Sigmoid colon (tissue), 7 donors: Measurements from ENCODE around the gene TJAP1. TPM values are rescaled to one million over a fixed set of nuclear protein-coding genes. Genes with fewer than 3 reads are reported as not detected.

Experiments
- DNase-seq: peaks from one replicate; pipeline ENCODE4 v3.0.0-alpha.2; 2019
- H3K27ac ChIP-seq, 4 donors: fragments of 200-600 bp; sonication (generic); one replicate each; pipeline ENCODE4 v1.5.1; 2016 to 2019; ENCODE audit warnings: mild to moderate bottlenecking in 1 of 4
- H3K27me3 ChIP-seq, 3 donors: fragments of 200-600 bp; sonication (generic); one replicate each; pipeline ENCODE4 v1.5.1; 2019; ENCODE audit warnings: mild to moderate bottlenecking in 1 of 3
- H3K36me3 ChIP-seq, 4 donors: fragments of 200-600 bp; sonication (generic); one replicate each; pipeline ENCODE4 v1.5.1; 2016 to 2019
- H3K4me1 ChIP-seq, 4 donors: fragments of 200-600 bp; sonication (generic); one replicate each; pipeline ENCODE4 v1.5.1; 2017 to 2019
- H3K4me3 ChIP-seq, 4 donors: fragments of 200-600 bp; sonication (generic); one replicate each; pipeline ENCODE4 v1.5.1; 2017 to 2019; ENCODE audit warnings: mild to moderate bottlenecking in 2 of 4, moderate library complexity in 1 of 4
- H3K9me3 ChIP-seq, 4 donors: fragments of 200-600 bp in 3 of 4; sonication (generic) in 3 of 4; one replicate each; pipeline versions ENCODE4 v1.5.1 to v1.6.1; 2013 to 2019
- EP300 ChIP-seq, 4 donors: sonication (generic); formaldehyde crosslinking; IDR thresholded peaks; one replicate each; pipeline ENCODE4 v1.6.1; 2017; ENCODE audit warnings: antibody characterized with exemption in 4 of 4
- POLR2A ChIP-seq, 2 donors: fragments of 450-650 bp; IDR thresholded peaks; one replicate each; pipeline ENCODE4 v1.6.1; 2016; ENCODE audit warnings: antibody characterized with exemption in 2 of 2, mild to moderate bottlenecking in 2 of 2, moderate library complexity in 2 of 2
- POLR2AphosphoS5 ChIP-seq, 4 donors: sonication (generic); formaldehyde crosslinking; IDR thresholded peaks; one replicate each; pipeline ENCODE4 v1.6.1; 2017; ENCODE audit warnings: antibody characterized with exemption in 4 of 4
- WGBS, 2 donors: extraction: QIAGEN DNeasy Blood & Tissue Kit; methylation state at CpG; one replicate each; pipeline ENCODE4 v1.1.7; 2013; 5-methylcytosine and 5-hydroxymethylcytosine counted together
- intact Hi-C: fragments of 100-400 bp; cut with DNase I; formaldehyde crosslinking; loops from one replicate; pipeline ENCODE4 v1.15.1; 2023
- polyA plus RNA-seq, 3 donors: library from polyadenylated mRNA; stranded (reverse); fragments of 200-250 nt; gene quantifications; one replicate each; pipeline ENCODE4 v1.2.3, GENCODE V29; 2013
- total RNA-seq, 4 donors: library from RNA; depleted of rRNA; stranded (reverse); fragments of >200 nt; gene quantifications; one replicate each; pipeline ENCODE4 v1.1.0, GENCODE V29; 2016
- TF ChIP-seq, protein P1 (sequence below), 4 experiments: fragments of 450-650 bp in 3 of 4; fragments of 200-600 bp in 1 of 4; IDR thresholded peaks; one replicate each; pipeline ENCODE4 v1.5.1; 2016 to 2019; ENCODE audit warnings: antibody characterized with exemption in 4 of 4, mild to moderate bottlenecking in 3 of 4, moderate library complexity in 2 of 4
- donor health status: healthy with polysubstance abuse.
- donor health status: Bipolar disorder and iron deficiency.
- donor health status: healthy.

TJAP1 gene
- total and polyA plus RNA-seq, 7 donors: 3.0 to 27.1 (median 20.0) TPM

DNA sequence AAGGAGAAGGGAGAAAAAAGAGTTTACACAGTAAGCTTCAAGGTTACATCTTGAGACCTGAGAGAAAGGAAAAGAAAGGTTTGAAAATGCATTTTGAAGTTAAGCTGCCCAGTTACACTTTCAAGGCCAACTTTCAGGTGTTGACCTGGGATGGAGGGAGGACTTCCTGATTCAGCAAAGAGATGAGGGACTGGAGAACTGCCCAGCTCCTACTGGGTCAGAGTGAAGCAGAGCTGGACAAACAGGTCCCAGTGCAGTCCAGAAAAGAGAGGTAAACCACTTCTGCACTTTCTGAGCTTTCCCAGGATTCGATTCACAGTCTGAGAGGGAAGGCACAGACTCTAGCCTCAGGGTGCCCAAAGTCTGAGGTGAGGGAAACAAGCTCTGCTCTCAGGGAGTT, 6.0 kb upstream of the TJAP1 start:
- no peaks in the 10 kb centered on the region for H3K36me3 ChIP-seq
- H3K4me3 ChIP-seq: no peak overlapping the region
- no peak for TF ChIP-seq POLR2A (IDR thresholded peaks at IDR 0.05)
- no peak for TF ChIP-seq POLR2AphosphoS5 (IDR thresholded peaks at IDR 0.05)
- TF ChIP-seq, protein P1, sequence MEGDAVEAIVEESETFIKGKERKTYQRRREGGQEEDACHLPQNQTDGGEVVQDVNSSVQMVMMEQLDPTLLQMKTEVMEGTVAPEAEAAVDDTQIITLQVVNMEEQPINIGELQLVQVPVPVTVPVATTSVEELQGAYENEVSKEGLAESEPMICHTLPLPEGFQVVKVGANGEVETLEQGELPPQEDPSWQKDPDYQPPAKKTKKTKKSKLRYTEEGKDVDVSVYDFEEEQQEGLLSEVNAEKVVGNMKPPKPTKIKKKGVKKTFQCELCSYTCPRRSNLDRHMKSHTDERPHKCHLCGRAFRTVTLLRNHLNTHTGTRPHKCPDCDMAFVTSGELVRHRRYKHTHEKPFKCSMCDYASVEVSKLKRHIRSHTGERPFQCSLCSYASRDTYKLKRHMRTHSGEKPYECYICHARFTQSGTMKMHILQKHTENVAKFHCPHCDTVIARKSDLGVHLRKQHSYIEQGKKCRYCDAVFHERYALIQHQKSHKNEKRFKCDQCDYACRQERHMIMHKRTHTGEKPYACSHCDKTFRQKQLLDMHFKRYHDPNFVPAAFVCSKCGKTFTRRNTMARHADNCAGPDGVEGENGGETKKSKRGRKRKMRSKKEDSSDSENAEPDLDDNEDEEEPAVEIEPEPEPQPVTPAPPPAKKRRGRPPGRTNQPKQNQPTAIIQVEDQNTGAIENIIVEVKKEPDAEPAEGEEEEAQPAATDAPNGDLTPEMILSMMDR (IDR thresholded peaks at IDR 0.05): no peak
- no peak for TF ChIP-seq EP300 (IDR thresholded peaks at IDR 0.05)
- H3K4me1 ChIP-seq: no peaks in the 10 kb centered on the region
- no peaks in the 10 kb centered on the region for H3K9me3 ChIP-seq
- intact Hi-C loops: no loop called here
- WGBS, 2 donors: 49 to 76% methylated on average over 1 of the region's 1 CpG
- no peak for DNase-seq
- H3K27me3 ChIP-seq: peaks cover 0 to 16% (median 0%) of the 10 kb centered on the region in 3 donors
- no peak overlapping the region for H3K27ac ChIP-seq

DNA sequence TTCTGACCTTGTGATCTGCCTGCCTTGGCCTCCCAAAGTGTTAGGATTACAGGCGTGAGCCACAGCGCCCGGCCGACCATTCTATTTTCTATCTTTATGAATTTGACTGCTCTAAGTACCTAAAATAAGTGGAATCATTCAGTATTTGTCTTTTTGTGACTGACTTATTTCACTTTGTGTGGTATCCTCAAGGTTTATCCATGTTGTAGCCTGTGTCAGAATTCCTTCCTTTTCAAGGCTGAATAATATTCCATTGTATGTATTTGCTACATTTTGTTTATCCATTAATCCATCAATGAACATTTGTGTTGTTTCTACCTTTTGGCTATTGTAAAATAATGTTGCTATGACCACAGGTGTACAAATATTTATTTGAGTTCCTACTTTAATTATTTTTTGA, 4.9 kb upstream of the TJAP1 start:
- Histone ChIP-seq H3K9me3 (no peaks in the 10 kb centered on the region), H3K27ac (no peak overlapping the region), H3K36me3 (no peaks in the 10 kb centered on the region), H3K4me3 (no peak overlapping the region), H3K4me1 (peaks cover 0 to 6% (median 0%) of the 10 kb centered on the region in 4 donors), H3K27me3 (peaks cover 0 to 16% (median 0%) of the 10 kb centered on the region in 3 donors)
- whole genome bisulfite sequencing, 2 donors: 96 to 98% methylated on average over 4 of the region's 4 CpGs
- DNase-seq: no peak
- intact Hi-C loops: no loop called here
- TF ChIP-seq POLR2A (IDR thresholded peaks at IDR 0.05) (no peak), EP300 (IDR thresholded peaks at IDR 0.05) (no peak), POLR2AphosphoS5 (IDR thresholded peaks at IDR 0.05) (no peak)
- TF ChIP-seq, protein P1 (IDR thresholded peaks at IDR 0.05): no peak

DNA sequence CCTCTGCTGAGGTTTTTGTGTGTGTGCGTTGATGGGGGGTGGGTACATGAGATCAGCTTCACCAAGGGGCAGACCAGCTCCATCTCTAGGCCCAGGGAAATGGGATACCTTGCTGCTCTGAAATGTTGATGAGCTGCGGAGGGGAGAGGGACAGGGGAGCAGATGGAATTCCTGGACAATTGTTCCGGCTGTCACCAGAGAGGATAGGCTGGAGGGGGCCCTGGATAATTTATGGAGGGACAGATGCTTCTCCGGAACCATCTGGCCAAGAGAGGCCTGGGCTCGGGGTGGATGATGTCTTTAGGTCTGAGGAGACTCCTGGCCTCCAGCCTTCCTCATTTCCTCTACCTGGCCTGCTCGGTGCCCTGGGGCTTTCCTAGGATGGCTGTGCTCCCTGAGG, 1.9 kb upstream of the TJAP1 start:
- 82 to 87% methylated on average over 6 of the region's 6 CpGs for WGBS, 2 donors

DNA sequence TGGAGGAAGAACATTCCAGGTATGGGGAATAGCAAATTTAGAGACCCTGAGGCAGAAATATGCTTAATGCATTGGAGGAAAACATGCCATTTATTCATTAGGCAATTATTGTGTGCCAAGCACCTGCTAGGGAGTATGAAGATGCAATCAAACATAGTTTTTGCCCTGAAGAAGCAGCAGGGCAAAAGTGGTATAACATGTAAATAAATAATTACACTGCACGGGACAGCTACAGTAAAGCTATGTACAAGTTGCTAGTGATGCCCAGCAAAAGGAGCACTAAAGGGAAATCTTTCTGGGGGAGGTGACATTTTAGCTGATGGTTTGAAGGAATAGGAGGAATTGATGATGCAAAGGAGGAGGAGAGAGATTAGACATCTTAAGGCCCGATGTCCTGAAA, 624 bp upstream of the TJAP1 start:
- H3K27me3 ChIP-seq: no peaks in the 10 kb centered on the region
- TF ChIP-seq EP300 (IDR thresholded peaks at IDR 0.05): no peak
- TF ChIP-seq, protein P1 (IDR thresholded peaks at IDR 0.05): no peak
- no peak for TF ChIP-seq POLR2AphosphoS5 (IDR thresholded peaks at IDR 0.05)
- H3K4me3 ChIP-seq: peak overlapping the region in 3 of 4 donors; percentile 79 to 82 (median 82)
- H3K9me3 ChIP-seq: no peaks in the 10 kb centered on the region
- intact Hi-C loops: loop anchor here (2.0 kb wide), 2 partner anchors 30 to 48 kb away; no protein-coding TSS in a partner anchor
- H3K27ac ChIP-seq: peak overlapping the region; percentile 69 to 87 (median 85)
- H3K36me3 ChIP-seq: no peaks in the 10 kb centered on the region
- peaks cover 0 to 32% (median 20%) of the 10 kb centered on the region in 4 donors for H3K4me1 ChIP-seq
- DNase-seq: no peak
- WGBS, 2 donors: 16 to 35% methylated on average over 2 of the region's 2 CpGs

More for the DNA sequence above, 1.9 kb upstream of the TJAP1 start:
- TF ChIP-seq, protein P1 (IDR thresholded peaks at IDR 0.05): no peak
- TF ChIP-seq POLR2A (IDR thresholded peaks at IDR 0.05) (no peak), EP300 (IDR thresholded peaks at IDR 0.05) (no peak), POLR2AphosphoS5 (IDR thresholded peaks at IDR 0.05) (no peak)
- intact Hi-C loops: no loop called here
- Histone ChIP-seq H3K9me3 (no peaks in the 10 kb centered on the region), H3K4me3 (no peak overlapping the region), H3K27ac (no peak overlapping the region), H3K27me3 (peaks cover 0 to 2% (median 0%) of the 10 kb centered on the region in 3 donors), H3K36me3 (no peaks in the 10 kb centered on the region), H3K4me1 (peaks cover 0 to 32% (median 20%) of the 10 kb centered on the region in 4 donors)
- DNase-seq: no peak

DNA sequence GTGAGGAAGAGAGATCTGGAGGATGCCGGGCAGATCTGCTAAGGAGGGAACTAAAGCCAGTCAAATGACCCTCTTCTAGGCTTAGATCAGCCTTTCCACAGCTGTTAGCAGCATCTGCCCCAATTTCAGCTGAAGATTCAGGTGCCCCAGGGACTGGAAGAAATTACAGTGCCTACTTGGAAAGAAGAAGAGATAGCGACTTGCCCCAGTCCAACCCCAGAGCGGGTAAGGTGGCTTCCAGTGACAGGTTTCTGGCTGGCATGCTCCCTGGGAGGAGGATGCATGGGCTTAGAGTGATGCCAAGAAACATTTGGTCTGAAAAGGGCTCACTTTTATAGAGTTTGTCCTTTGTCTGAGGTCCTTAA, 620 bp downstream of the TJAP1 start:
- Histone ChIP-seq H3K4me3 (peak overlapping the region; percentile 59 to 82 (median 80)), H3K27ac (peak overlapping the region; percentile 69 to 87 (median 85)), H3K36me3 (no peaks in the 10 kb centered on the region), H3K27me3 (no peaks in the 10 kb centered on the region), H3K9me3 (no peaks in the 10 kb centered on the region), H3K4me1 (peaks cover 0 to 32% (median 20%) of the 10 kb centered on the region in 4 donors)
- TF ChIP-seq, protein P1 (IDR thresholded peaks at IDR 0.05): no peak
- TF ChIP-seq POLR2A (IDR thresholded peaks at IDR 0.05) (no peak), POLR2AphosphoS5 (IDR thresholded peaks at IDR 0.05) (no peak), EP300 (IDR thresholded peaks at IDR 0.05) (no peak)
- no peak for DNase-seq
- WGBS, 2 donors: 5 to 22% methylated on average over 3 of the region's 3 CpGs
- intact Hi-C loops: no loop called here
